DMS153 treated with DMSO at 0.1 percent for 48 hours (cell line): ENCODE data around the gene XRN2.

ENCODE experiments used
- DNase-seq: peaks from one replicate; lab custom pipeline; 2025; ENCODE audit not compliant: unreplicated experiment; lab: John Stamatoyannopoulos, UW

XRN2 gene

GRCh38 chr20:21291026-21291425 is 12.1 kb upstream of the XRN2 start:
- DNase-seq: no peak

GRCh38 chr20:21294755-21295154 is 8.4 kb upstream of the XRN2 start:
- DNase-seq: no peak

- no peak for DNase-seq
These were observed 1.0 kb upstream of the XRN2 start for GRCh38 chr20:21301940-21302663.

GRCh38 chr20:21302664-21303060 is 469 bp upstream of the XRN2 start:
- no peak for DNase-seq

GRCh38 chr20:21303872-21304586 is 898 bp downstream of the XRN2 start:
- no peak for DNase-seq

- DNase-seq: no peak
These were observed 5.2 kb downstream of the XRN2 start for GRCh38 chr20:21308340-21308739.

- DNase-seq: no peak
These were observed 6.7 kb downstream of the XRN2 start for GRCh38 chr20:21309678-21310467.

GRCh38 chr20:21312813-21313474 is 9.8 kb downstream of the XRN2 start:
- DNase-seq: no peak

- DNase-seq: no peak
These were observed 12.0 kb downstream of the XRN2 start for GRCh38 chr20:21315138-21315537.

- no peak for DNase-seq
These were observed 19.1 kb downstream of the XRN2 start for GRCh38 chr20:21322083-21322710.

GRCh38 chr20:21322921-21323331 is 19.8 kb downstream of the XRN2 start:
- DNase-seq: no peak

- no peak for DNase-seq
These were observed 20.5 kb downstream of the XRN2 start for GRCh38 chr20:21323640-21324039.

- no peak for DNase-seq
These were observed 21.0 kb downstream of the XRN2 start for GRCh38 chr20:21324126-21324525.

GRCh38 chr20:21325296-21325695 is 22.2 kb downstream of the XRN2 start:
- DNase-seq: no peak

GRCh38 chr20:21326700-21327099 is 23.6 kb downstream of the XRN2 start:
- no peak for DNase-seq

- no peak for DNase-seq
These were observed 33.5 kb downstream of the XRN2 start for GRCh38 chr20:21336455-21337151.

GRCh38 chr20:21338291-21338690 is 35.2 kb downstream of the XRN2 start:
- no peak for DNase-seq

GRCh38 chr20:21339499-21339898 is 36.4 kb downstream of the XRN2 start:
- no peak for DNase-seq

- DNase-seq: no peak
These were observed 38.0 kb downstream of the XRN2 start for GRCh38 chr20:21340991-21341697.
